ENCODE measurements around the gene ESPL1. TPM values are rescaled to one million over a fixed set of nuclear protein-coding genes. Genes with fewer than 3 reads are reported as not detected.
A peak's percentile ranks its signal among the peaks of the same experiment; 100 is the strongest.

The ESPL1 gene
- total RNA-seq, 8 experiments from 2014 or later = 0.50 to 15.2 (median 0.66) TPM

DNA sequence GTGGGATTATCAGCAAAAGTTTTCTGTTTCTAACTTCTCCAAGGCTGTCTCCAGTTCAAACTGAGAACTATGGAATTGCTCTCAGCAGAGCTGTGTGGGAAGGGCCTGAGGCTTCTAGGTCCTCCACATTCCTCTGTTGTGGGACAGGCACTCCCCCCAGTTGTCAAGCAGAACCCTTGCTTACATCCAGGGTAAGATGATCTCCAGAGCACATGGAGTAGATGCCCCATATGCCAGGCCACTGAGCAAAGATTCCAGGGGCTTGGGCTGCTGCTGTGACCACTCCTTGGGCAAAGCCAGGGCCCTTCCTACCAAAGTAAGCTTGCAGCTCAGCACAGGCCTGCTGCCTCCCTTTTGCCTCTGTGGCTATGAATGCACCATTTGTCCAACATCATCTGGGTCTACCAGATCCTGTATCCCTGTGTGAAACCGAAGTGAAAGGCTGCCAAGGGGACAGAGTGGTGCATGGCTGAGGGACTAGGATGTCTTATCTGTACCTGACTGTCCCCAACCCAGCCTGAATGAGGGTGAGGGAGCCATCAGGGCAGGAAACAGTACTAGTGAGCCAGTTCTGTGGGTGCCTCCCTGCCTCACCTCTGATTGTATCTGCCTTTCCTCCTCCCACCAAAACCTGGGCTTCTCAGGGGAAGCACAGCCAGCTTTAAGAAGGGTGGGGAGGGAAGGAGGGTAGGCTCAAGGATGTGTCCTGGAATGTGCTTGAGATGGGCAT, 13.1 kb upstream of the ESPL1 start:
- WGBS, 10 experiments = 71 to 100% (median 100%) methylated on average over 1 of the region's 1 CpG; no CpG with 5 or more reads in 7 of the 10 experiments
- no peak for ATAC-seq (replicated peaks in 6 of 8)
- Histone ChIP-seq H3K27ac (no peak overlapping the region), H3K4me1 (replicated peaks in 1 of 2) (peaks cover 15 to 16% of the 10 kb centered on the region in 2 donors), H3K4me3 (no peak overlapping the region)
- in situ Hi-C loops (cut with MboI; ENCODE audit: low pct_unique_long_range_greater_than_20kb in 2 of 9, low sequenced_read_pairs in 9 of 9, unreplicated experiment in 9 of 9) = no loop called here

- in situ Hi-C loops (cut with MboI; ENCODE audit: low pct_unique_long_range_greater_than_20kb in 2 of 9, low sequenced_read_pairs in 9 of 9, unreplicated experiment in 9 of 9) = no loop called here
- H3K4me1 ChIP-seq (replicated peaks in 1 of 2) = peaks cover 11 to 13% of the 10 kb centered on the region in 2 donors
- no peak for ATAC-seq (replicated peaks in 6 of 8)
- WGBS, 10 experiments = 40 to 100% (median 92%) methylated on average over 1 to 3 of the region's 3 CpGs; no CpG with 5 or more reads in 3 of the 10 experiments
- no peak overlapping the region for H3K4me3 ChIP-seq
- no peak overlapping the region for H3K27ac ChIP-seq
Observed at GRCh38 chr12:53255996-53256395, 12.1 kb upstream of the ESPL1 start.

GRCh38 chr12:53258541-53259539, 9.3 kb upstream of the ESPL1 start:
- WGBS, 10 experiments = 50 to 89% (median 68%) methylated on average over 3 to 6 of the region's 7 CpGs
- Histone ChIP-seq H3K4me3 (no peak overlapping the region), H3K4me1 (replicated peaks in 1 of 2) (no peaks in the 10 kb centered on the region), H3K27ac (no peak overlapping the region)
- in situ Hi-C loops (cut with MboI; ENCODE audit: low pct_unique_long_range_greater_than_20kb in 2 of 9, low sequenced_read_pairs in 9 of 9, unreplicated experiment in 9 of 9) = no loop called here
- peak in 1 of 8 experiments; percentile 45 for ATAC-seq (replicated peaks in 6 of 8)

GRCh38 chr12:53259891-53260290, 8.2 kb upstream of the ESPL1 start:
- Histone ChIP-seq H3K27ac (no peak overlapping the region), H3K4me3 (no peak overlapping the region), H3K4me1 (replicated peaks in 1 of 2) (no peaks in the 10 kb centered on the region)
- WGBS, 10 experiments = 50 to 100% (median 90%) methylated on average over 1 to 5 of the region's 6 CpGs; no CpG with 5 or more reads in 1 of the 10 experiments
- no peak for ATAC-seq (replicated peaks in 6 of 8)
- in situ Hi-C loops (cut with MboI; ENCODE audit: low pct_unique_long_range_greater_than_20kb in 2 of 9, low sequenced_read_pairs in 9 of 9, unreplicated experiment in 9 of 9) = no loop called here

- Histone ChIP-seq H3K27ac (no peak overlapping the region), H3K4me3 (no peak overlapping the region), H3K4me1 (replicated peaks in 1 of 2) (peaks cover 0 to 5% of the 10 kb centered on the region in 2 donors)
- WGBS, 10 experiments = 22 to 88% (median 61%) methylated on average over 1 to 2 of the region's 2 CpGs; no CpG with 5 or more reads in 1 of the 10 experiments
- in situ Hi-C loops (cut with MboI; ENCODE audit: low pct_unique_long_range_greater_than_20kb in 2 of 9, low sequenced_read_pairs in 9 of 9, unreplicated experiment in 9 of 9) = no loop called here
- ATAC-seq (replicated peaks in 6 of 8) = no peak
Observed at GRCh38 chr12:53265783-53266182, 2.3 kb upstream of the ESPL1 start.

GRCh38 chr12:53267306-53267998, 647 bp upstream of the ESPL1 start:
- WGBS, 10 experiments = 2 to 100% (median 79%) methylated on average over 1 to 13 of the region's 18 CpGs; no CpG with 5 or more reads in 1 of the 10 experiments
- no peak overlapping the region for H3K27ac ChIP-seq
- peak in 7 of 8 experiments; percentile 10 to 30 (median 19) for ATAC-seq (replicated peaks in 6 of 8)
- peak overlapping the region; percentile 51 to 95 (median 63) for H3K4me3 ChIP-seq
- in situ Hi-C loops (cut with MboI; ENCODE audit: low pct_unique_long_range_greater_than_20kb in 2 of 9, low sequenced_read_pairs in 9 of 9, unreplicated experiment in 9 of 9) = no loop called here
- peaks cover 0 to 5% of the 10 kb centered on the region in 2 donors for H3K4me1 ChIP-seq (replicated peaks in 1 of 2)

- 0 to 100% (median 28%) methylated on average over 2 to 10 of the region's 20 CpGs; no CpG with 5 or more reads in 1 of the 10 experiments for WGBS, 10 experiments
- peak overlapping the region; percentile 51 to 95 (median 63) for H3K4me3 ChIP-seq
- no peak overlapping the region for H3K27ac ChIP-seq
- in situ Hi-C loops (cut with MboI; ENCODE audit: low pct_unique_long_range_greater_than_20kb in 2 of 9, low sequenced_read_pairs in 9 of 9, unreplicated experiment in 9 of 9) = no loop called here
- H3K4me1 ChIP-seq (replicated peaks in 1 of 2) = peaks cover 0 to 5% of the 10 kb centered on the region in 2 donors
- peak in 3 of 8 experiments; percentile 27 to 46 (median 27) for ATAC-seq (replicated peaks in 6 of 8)
Observed at GRCh38 chr12:53268630-53269562, 797 bp downstream of the ESPL1 start.

DNA sequence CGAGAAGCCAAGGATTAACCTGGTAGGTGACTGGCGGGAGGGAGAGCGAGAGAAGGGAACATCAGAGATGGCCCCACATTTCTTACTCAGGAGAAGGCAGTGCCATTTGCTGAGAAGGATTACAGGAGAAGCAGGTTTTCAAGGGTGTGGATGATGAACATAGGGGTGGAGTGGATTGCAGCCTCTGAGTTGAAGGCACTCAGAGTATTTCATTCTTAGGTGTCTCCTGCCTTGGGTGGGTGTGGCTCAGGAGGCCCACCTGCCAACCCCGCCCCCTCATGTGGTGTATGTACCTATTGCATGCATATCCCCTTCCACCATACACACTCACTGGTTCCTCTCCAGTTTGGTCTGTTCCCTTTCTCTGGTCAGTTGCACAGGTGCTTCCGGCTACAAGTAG, 6.3 kb downstream of the ESPL1 start:
- in situ Hi-C loops (cut with MboI; ENCODE audit: low pct_unique_long_range_greater_than_20kb in 2 of 9, low sequenced_read_pairs in 9 of 9, unreplicated experiment in 9 of 9) = no loop called here
- ATAC-seq (replicated peaks in 6 of 8) = no peak
- WGBS, 10 experiments = 80 to 100% (median 100%) methylated on average over 1 to 3 of the region's 5 CpGs; no CpG with 5 or more reads in 3 of the 10 experiments

GRCh38 chr12:53276511-53276910, 8.4 kb downstream of the ESPL1 start:
- H3K27ac ChIP-seq = no peak overlapping the region
- no peak overlapping the region for H3K4me3 ChIP-seq
- in situ Hi-C loops (cut with MboI; ENCODE audit: low pct_unique_long_range_greater_than_20kb in 2 of 9, low sequenced_read_pairs in 9 of 9, unreplicated experiment in 9 of 9) = loop anchor here in 1 of 9 experiments (25.0 kb wide), 1 partner anchor 89 kb away; the partner anchor contains the start of genes CSAD and ZNF740
- 88 to 96% (median 90%) methylated on average over 2 to 7 of the region's 11 CpGs; no CpG with 5 or more reads in 7 of the 10 experiments for WGBS, 10 experiments
- H3K4me1 ChIP-seq (replicated peaks in 1 of 2) = no peaks in the 10 kb centered on the region
- no peak for ATAC-seq (replicated peaks in 6 of 8)

More for the DNA sequence above, 6.3 kb downstream of the ESPL1 start:
- H3K4me3 ChIP-seq = no peak overlapping the region
- no peaks in the 10 kb centered on the region for H3K4me1 ChIP-seq (replicated peaks in 1 of 2)
- H3K27ac ChIP-seq = no peak overlapping the region

GRCh38 chr12:53277981-53278380, 9.9 kb downstream of the ESPL1 start:
- H3K4me1 ChIP-seq (replicated peaks in 1 of 2) = no peaks in the 10 kb centered on the region
- in situ Hi-C loops (cut with MboI; ENCODE audit: low pct_unique_long_range_greater_than_20kb in 2 of 9, low sequenced_read_pairs in 9 of 9, unreplicated experiment in 9 of 9) = loop anchor here in 1 of 9 experiments (25.0 kb wide), 1 partner anchor 91 kb away; the partner anchor contains the start of genes CSAD and ZNF740
- ATAC-seq (replicated peaks in 6 of 8) = no peak
- 90 to 100% (median 94%) methylated on average over 1 to 8 of the region's 9 CpGs; no CpG with 5 or more reads in 3 of the 10 experiments for WGBS, 10 experiments
- no peak overlapping the region for H3K4me3 ChIP-seq
- no peak overlapping the region for H3K27ac ChIP-seq

- in situ Hi-C loops (cut with MboI; ENCODE audit: low pct_unique_long_range_greater_than_20kb in 2 of 9, low sequenced_read_pairs in 9 of 9, unreplicated experiment in 9 of 9) = loop anchor here in 1 of 9 experiments (25.0 kb wide), 1 partner anchor 92 kb away; the partner anchor contains the start of genes CSAD and ZNF740
- Histone ChIP-seq H3K4me1 (replicated peaks in 1 of 2) (no peaks in the 10 kb centered on the region), H3K27ac (no peak overlapping the region), H3K4me3 (no peak overlapping the region)
- 83% methylated on average over 1 of the region's 3 CpGs; no CpG with 5 or more reads in 9 of the 10 experiments for WGBS, 10 experiments
- ATAC-seq (replicated peaks in 6 of 8) = peak in 1 of 8 experiments; percentile 56
Observed at GRCh38 chr12:53279283-53279869, 11.3 kb downstream of the ESPL1 start.
